ENCODE results near the gene KSR1. TPM values are rescaled to one million over a fixed set of nuclear protein-coding genes. Genes with fewer than 3 reads are reported as not detected.

The KSR1 gene
- total and polyA plus RNA-seq, 9 of the 15 experiments (the other 6 are each of a cell fraction or from before 2014, with no cell fraction given) = 1.4 to 51.7 (median 18.4) TPM

DNA sequence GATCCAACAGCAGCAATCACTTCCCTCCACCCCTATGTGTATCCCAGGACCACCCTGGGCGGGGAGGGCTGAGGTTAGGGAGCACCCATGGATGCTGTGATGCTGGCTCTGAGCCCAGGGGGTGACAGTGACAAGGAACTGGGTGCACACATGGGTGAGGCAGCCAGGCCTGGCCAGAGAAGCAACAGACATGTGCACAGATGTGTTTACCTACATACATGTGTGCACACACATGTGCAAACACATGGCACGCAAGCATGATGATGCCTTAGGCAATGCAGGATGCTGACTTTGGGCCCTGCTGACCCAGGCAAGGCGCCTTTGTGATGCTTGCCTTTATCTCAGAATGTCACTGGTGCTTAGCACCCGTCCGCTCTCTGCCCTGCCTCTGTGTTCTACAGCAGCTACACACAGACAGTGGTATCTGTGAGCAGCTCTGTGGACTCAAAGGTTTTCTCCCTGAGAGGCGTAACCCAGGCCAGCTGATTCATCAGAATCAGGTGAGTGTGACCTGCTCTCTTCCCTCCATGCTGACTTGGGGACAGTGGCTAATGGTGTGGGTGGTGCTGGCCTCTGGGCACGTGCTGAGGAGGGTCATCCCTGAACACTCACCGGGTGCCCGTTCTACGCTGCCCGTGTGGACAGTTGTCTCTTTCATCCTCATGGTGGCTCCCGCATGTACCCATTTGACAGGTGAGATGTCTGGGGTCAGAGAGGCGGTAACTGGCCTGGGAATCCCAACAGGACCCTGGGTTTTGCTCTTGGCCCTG lies 38.5 kb upstream of the KSR1 start:
- H3K79me2 ChIP-seq (ENCODE audit: control insufficient read depth, insufficient read depth, low read length) = no peaks in the 10 kb centered on the region

More for the DNA sequence above, 38.5 kb upstream of the KSR1 start:
- WGBS (ENCODE audit: insufficient coverage, low coverage, missing lambda C conversion rate) = 48% methylated on average over 13 of the region's 13 CpGs
- H2AFZ ChIP-seq (ENCODE audit: low read depth, low read length) = no peak overlapping the region
- H3K27ac ChIP-seq (ENCODE audit: extremely low read depth, low read depth, low read length) = no peak overlapping the region
- no peaks in the 10 kb centered on the region for H3K27me3 ChIP-seq (ENCODE audit: control insufficient read depth in 2 of 2, insufficient read depth in 2 of 2, low read length in 2 of 2)
- TF ChIP-seq ZNF282 (CRISPR knock-in tag; IDR thresholded peaks at IDR 0.05) (no peak), ZNF780A (CRISPR knock-in tag; IDR thresholded peaks at IDR 0.05) (no peak), FOXA3 (CRISPR knock-in tag; conservative IDR thresholded peaks at IDR 0.05 in 1 of 2, IDR thresholded peaks at IDR 0.05 in 1 of 2) (no peak), ZNF174 (CRISPR knock-in tag; IDR thresholded peaks at IDR 0.05) (no peak), MYBL2 (IDR thresholded peaks at IDR 0.05; ENCODE audit: low read depth) (no peak), MYBL2 (CRISPR knock-in tag; IDR thresholded peaks at IDR 0.05; ENCODE audit: borderline replicate concordance) (no peak), ZBED1 (IDR thresholded peaks at IDR 0.05) (no peak), ARID1B (IDR thresholded peaks at IDR 0.05) (no peak), HMG20B (CRISPR knock-in tag; IDR thresholded peaks at IDR 0.05) (no peak)
- TF ChIP-seq, protein P1, sequence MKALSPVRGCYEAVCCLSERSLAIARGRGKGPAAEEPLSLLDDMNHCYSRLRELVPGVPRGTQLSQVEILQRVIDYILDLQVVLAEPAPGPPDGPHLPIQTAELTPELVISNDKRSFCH (CRISPR knock-in tag; IDR thresholded peaks at IDR 0.05) = no peak
- TF ChIP-seq, protein P1 (tag; IDR thresholded peaks at IDR 0.05) = no peak
- TF ChIP-seq, protein P2, sequence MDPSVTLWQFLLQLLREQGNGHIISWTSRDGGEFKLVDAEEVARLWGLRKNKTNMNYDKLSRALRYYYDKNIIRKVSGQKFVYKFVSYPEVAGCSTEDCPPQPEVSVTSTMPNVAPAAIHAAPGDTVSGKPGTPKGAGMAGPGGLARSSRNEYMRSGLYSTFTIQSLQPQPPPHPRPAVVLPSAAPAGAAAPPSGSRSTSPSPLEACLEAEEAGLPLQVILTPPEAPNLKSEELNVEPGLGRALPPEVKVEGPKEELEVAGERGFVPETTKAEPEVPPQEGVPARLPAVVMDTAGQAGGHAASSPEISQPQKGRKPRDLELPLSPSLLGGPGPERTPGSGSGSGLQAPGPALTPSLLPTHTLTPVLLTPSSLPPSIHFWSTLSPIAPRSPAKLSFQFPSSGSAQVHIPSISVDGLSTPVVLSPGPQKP (CRISPR knock-in tag; IDR thresholded peaks at IDR 0.05) = no peak
- BruUV-seq (replicated peaks) = no TSS peak
- no peaks in the 10 kb centered on the region for H3K9me3 ChIP-seq (replicated peaks; ENCODE audit: control insufficient read depth, insufficient read depth, low read depth, low read length)
- H3K4me2 ChIP-seq (ENCODE audit: insufficient read depth, low read length) = no peak overlapping the region
- no peaks in the 10 kb centered on the region for H3K9me1 ChIP-seq (ENCODE audit: control insufficient read depth, insufficient read depth, low read length)
- in situ Hi-C loops (cut with MboI) (no loop called here), intact Hi-C loops (cut with micrococcal nuclease) (no loop called here)
- DNase-seq (ENCODE audit: extremely low read depth in 1 of 4, low spot score in 3 of 4) (no peak), FAIRE-seq (no peak), ATAC-seq (no peak)
- H3K4me3 ChIP-seq = no peak overlapping the region
- ChIA-PET POLR2A (interaction anchor here (1.1 kb wide), 1 partner anchor 10 kb away, joined by 3 read pairs; no protein-coding TSS in a partner anchor), CTCF (ENCODE audit: low intra/inter-chr PET ratio) (no interaction called here)
- H3K36me3 ChIP-seq (ENCODE audit: control insufficient read depth, insufficient read depth, low read length) = no peaks in the 10 kb centered on the region
- H4K20me1 ChIP-seq (replicated peaks; ENCODE audit: control insufficient read depth, insufficient read depth, low read length) = no peaks in the 10 kb centered on the region
- H3K9ac ChIP-seq (ENCODE audit: insufficient read depth in 1 of 2, low read depth in 2 of 2, low read length in 2 of 2) = no peak overlapping the region
- H3K4me1 ChIP-seq (replicated peaks in 1 of 2; ENCODE audit: control insufficient read depth in 2 of 2, insufficient read depth in 2 of 2, low read length in 2 of 2) = peaks cover 0 to 6% of the 10 kb centered on the region in 2 experiments; a peak in 2 of 5 replicates
